GM18868 (cell line): Measurements from ENCODE around the gene WNT3.

Experiments
- ATAC-seq: cut with Tn5 transposase; IDR thresholded peaks from one replicate; pipeline ENCODE4 v1.9.1; 2021; ENCODE audit warnings: mild to moderate bottlenecking, moderate library complexity; ENCODE audit not compliant: unreplicated experiment

WNT3 gene

DNA sequence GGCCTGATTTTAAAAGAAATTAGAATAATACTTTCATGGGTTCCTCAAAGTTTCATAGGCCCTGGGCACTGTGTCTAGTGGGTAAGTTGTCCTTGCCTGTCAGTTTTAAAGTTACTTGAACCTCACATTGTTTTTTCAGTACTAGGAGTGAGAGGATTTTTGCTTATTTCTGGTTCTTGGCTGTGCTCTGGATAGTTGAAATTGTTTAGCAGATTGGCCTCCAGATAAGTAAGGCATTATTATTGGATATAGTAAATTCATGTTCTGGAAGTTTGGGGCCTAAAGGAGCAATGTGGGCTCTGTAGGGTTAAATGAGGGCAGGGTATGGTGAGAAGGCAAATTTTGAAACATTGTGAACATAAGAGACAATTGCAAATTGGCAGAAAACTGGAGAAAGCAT is 78.5 kb downstream of the WNT3 start:
- no peak for ATAC-seq

DNA sequence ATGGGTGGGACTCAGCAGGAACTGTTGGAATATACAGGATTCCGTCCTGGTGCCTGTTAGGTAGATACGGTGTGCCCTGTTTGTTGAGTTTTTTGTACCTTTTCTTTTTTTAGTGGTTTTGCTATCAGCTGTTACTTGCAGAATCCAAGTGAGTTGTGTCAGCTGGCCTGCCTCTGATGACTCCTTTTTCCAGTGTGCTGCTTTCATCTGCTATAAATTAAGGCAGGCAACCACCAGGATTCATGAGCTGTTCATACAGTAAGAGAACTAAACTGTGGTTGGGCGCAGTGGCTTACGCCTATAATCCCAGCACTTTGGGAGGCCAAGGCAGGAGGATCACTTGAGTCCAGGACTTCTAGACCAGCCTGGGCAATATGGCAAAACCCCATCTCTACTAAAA is 79.9 kb downstream of the WNT3 start:
- ATAC-seq, result no peak

DNA sequence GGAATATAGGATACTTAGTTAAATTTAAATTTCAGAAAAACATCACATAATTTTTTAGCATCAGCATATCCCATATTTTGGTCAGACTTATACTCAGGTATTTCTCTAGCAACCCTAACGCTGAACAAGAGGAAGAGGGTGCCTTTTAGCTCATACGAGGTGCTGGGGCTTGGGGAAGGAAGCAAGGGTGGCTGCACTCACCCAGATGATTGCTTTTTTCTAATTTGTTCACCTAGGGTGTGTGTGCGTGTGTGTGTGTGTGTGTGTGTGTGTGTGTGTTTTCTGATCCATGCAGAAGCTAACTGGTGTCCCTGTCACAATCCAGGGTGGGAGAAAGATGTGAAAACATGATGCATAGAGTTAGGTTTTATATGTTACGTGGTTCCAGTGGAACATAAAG is 81.2 kb downstream of the WNT3 start:
- no peak for ATAC-seq

DNA sequence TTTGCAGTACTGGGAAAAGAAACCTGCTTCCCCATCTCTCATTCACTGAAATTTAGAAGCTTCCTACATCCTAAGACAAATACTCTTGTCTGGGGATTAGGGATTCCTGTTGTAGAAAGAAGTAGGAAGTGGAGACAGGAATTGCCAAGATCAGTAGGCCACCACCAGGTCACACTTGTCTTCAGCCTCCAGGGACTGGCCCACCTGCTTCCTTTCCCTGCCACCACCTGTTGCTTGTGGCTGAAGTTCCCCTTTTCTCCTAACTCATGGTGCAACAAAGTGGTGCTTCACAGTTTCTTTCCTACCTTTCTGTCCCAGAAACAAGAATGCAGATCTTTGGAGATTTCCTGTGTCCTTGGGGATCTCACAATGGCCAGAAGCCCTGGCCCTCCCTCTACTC is 82.4 kb downstream of the WNT3 start:
- ATAC-seq, result no peak

DNA sequence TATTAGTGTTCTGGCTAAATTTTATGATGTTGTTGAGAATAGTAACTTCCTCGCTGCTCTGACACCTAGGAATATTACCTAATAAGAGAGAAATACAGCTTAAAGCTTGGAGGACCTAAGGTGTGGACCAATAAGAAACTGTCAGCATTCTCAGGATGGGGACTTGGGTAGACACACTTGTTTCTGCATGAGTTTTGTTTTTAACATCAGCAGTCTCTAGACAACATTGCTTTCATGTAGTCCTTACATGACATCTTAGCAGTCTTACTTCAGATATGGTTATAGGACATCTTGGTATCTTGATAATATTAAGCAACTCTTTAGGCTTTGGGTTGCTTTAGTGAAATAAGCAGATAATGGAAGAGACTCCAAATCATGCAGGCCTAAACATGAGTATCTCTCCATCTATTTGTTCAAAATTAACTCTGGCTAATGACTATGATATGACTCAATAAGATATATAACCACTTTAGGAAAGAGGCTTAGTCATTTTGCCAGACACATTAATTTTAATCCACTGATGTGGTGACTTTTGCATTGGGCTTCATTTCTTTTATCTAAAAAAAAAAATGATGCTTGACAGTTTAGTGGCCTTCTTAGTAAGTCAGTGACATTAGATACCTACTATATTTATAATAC is 84.5 kb downstream of the WNT3 start:
- ATAC-seq, result no peak

DNA sequence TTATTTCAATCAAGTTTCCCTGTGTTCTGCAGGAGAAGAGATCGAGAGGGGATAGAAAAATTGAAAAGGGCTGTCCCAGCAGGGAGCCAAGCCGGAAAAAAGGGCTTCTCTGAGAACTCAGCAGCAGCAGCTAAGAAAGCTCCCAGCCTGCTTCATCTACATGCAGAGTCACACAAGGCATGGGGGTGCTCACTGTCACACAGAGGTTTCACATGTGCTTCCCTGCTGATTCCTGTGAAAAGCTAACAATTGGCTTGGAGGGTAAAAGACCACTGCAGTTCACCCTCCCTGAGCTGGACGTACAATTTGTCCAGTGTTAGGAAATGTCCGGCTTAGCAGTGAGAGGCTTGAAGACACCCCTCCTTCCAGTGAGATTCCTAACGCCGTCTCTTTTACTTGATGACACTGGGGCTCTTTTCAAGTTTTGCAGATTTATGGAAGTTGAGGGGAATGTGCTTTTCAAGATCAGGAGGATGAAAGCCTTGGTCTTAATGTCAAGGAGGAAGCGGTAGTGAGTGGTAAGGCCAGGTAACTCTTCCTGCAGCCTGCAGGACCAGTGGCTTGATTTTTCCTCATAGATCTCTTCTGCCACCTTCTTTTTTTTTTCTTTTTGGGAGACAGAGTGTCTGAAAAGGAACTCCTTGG is 85.6 kb downstream of the WNT3 start:
- no peak for ATAC-seq

DNA sequence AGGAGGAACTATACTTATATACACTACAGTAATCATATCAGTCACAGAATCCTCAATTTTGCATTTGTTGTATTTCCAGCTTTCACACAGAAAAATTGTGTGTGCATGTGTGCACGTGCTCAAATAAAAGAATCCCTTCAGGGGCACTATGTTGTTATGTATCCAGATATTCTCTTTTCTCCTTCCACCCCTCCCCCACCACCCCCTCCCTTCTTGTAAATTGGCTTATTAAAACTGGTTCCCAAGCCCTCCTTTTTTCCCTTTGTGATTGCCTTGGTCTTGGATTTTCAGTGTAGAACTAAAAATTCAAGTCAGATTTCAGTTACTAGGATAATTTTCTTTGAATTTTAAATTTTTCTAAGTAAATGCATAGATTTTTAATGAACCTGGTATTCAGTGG is 86.3 kb downstream of the WNT3 start:
- ATAC-seq, result no peak

DNA sequence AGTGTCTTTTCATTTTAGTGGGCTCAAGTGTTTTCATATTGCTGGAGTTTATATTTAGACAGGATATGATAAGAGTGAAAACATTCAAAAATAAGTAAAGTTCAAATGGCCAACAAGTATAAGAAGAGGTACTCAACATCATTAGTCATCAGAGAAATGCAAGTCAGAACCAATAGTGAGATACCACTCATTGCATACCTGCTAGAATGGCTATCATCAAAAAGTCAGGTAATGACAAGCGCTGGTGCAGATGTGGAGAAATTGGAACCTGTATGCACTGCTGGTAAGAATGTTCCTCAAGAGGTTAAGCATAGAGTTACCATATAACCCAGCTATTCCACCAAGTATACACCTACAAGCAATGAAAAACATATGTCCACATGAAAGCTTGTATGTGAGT is 87.8 kb downstream of the WNT3 start:
- ATAC-seq, result no peak

DNA sequence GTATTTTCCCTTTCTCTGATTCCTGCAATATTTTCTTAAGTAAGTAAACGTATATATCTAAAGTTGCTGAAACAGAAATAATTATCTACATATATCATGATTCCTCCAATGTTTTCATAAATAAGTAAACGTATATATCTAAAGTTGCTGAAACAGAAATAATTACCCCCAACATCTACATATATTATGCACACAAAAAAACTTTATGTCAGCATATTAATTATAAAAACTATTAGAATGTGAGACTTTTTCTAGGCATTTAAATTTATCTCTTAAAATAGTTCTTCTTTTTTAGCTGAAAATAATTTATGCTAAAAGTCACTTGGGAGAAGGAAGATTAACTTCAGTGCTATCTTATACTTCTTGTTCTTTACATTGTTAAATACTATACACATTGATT is 88.5 kb downstream of the WNT3 start:
- no peak for ATAC-seq

DNA sequence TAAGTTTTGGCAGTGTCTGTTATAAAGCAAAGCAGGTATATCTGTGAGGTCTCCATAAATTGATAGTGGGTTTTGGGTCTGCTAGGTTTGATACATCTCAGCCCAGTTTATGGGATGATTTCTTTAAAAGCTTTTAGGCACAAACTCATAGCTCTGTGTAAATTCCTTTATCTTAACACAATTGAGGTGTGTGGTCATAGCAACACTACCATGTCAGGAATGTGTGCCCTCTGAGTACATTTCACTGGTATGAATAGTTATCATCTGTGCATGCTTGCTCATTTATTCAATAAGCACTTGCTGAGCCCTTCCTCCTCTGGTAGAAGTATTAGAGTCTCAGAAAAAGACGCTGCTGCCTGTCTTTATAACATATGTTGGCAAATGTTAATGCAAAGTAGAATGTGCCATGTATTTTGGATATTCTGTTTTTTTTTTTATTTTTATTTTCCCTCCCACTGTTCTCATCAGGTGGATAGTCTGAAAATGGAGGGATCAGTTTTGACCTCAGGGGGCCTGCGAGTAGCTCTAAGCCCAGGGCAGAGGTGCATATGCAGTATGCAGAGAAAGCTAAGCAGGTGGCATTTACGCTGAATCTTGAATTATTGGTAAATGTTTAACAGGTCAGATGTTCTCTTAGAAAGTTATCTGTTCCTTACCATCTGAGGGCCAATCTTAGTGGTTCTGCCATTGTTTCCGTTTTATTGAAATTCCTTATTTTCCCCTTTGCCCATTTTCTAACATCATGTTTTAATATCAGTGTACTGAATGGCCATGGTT is 90.7 kb downstream of the WNT3 start:
- no peak for ATAC-seq

DNA sequence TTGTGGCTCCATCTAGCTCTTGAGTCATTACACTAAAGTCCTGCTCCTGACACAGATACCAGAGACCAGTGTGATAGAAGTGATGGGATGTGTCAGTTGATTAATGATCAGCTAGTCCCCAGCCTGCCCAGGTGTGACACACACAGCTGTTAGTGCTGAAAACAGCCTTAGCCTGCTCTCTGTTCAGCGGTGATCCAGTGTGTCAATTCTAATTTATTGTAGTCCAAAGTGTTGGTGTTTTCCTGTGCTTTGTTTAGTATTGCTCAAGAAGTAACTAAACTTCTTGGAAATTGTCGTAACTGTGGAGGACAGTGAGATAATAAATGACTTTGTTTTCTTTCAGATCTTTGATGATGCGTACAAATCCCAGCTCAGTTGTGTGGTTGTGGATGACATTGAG is 92.3 kb downstream of the WNT3 start:
- ATAC-seq, result no peak

DNA sequence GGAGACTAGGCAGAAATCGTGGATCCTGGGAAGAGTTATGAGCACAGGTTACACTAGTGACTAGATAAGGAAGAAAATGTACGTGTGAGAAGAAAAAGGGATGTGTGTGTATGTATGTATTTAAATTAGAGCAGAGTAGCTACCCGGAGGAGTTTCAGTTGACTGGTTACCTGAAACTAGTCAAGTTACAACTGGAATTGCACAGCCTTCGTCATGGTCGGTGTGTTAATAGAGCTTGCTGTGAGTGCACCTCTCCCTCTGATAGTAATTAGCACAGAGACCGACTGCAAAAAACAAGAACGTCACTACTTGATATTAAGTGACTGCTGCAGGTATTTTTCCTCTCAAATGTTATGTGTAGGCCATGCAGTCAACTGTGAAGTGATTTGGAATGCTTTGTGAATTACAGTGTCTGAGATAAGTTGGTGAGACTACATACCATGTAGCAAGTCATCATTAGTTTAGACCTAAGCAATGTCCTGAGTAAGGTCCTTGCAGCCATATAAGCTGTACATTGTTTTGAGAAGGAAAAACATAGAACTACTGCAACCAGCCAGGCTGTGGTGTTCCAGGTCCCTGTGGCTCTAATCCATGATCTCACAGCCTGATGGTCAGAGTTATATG is 95.7 kb downstream of the WNT3 start:
- no peak for ATAC-seq

DNA sequence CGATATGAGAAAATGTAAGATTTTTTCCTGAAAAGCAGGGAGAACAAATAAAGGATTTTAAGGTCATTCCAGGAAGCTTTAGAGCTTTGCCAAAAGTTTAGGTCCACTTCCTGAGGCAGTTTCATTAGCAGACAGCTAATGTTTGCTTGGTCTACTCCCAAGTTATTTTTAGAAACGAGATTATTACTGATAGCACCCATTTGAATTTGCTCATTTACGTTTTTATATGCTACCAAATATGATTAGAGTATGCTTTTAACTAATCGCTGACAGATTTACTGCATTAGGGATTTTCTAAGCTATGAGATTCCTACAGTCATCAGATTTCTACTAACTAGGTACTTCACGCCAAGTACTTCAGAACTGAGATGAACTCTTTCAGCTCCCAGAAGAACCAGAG is 98.1 kb downstream of the WNT3 start:
- ATAC-seq, result no peak

DNA sequence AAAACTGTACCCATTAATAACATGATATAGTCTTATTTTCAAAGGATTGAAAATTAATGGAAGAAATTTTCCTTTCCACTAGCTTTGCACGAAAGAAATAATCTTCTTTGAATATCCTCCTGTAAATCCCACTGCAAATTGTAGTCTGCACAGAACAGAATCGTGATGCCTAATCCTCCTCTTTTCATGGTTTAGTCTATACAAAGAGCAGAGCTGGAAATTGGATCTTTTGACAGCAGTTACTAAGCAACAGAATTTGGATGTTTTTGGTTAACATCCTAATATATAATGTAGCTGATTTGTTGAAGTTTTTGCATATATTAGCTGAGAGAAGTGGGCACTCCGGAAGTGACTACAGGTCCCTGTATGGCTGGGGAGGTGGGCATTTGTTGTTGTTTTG is 98.6 kb downstream of the WNT3 start:
- no peak for ATAC-seq

DNA sequence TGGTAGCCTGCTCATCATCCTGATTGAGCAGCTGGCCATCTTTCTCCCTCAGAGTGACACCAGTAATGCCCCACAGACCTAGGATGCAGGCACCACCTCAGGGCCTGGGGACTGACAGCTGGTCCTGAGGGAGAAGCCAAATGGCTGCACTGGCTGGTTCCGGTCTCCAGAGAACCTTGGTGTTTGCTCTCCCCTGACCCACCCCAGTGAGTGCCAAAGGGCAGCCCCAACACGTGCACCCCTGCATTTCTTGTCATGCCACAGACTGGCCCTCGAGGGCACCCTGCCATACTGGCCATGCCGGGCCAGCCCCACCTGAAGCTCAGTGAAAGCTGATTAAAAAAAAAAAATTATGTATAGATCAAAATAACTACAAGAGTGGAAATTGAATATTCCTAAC is 100.5 kb downstream of the WNT3 start:
- ATAC-seq, result no peak
